Right lobe of liver (tissue), 6 donors: Measurements from ENCODE around the gene UBASH3B. TPM values are rescaled to one million over a fixed set of nuclear protein-coding genes. Genes with fewer than 3 reads are reported as not detected.

ENCODE experiments used
- ATAC-seq, 4 donors: fragments of 200-7000 bp; cut with Tn5 transposase; one replicate each; pipeline ENCODE4 v1.9.1; 2020; ENCODE audit warnings: mild to moderate bottlenecking in 4 of 4, moderate library complexity in 4 of 4
- DNase-seq, 3 donors: peaks; one replicate each; pipeline ENCODE4 v3.0.0-alpha.2; 2020
- H3K27ac ChIP-seq, 3 donors: fragments of 200-600 bp; one replicate each; pipeline ENCODE4 v1.8.0; 2022
- H3K27me3 ChIP-seq, 2 donors: fragments of 200-600 bp; one replicate each; pipeline ENCODE4 v1.8.0; 2022
- H3K36me3 ChIP-seq, 4 donors: fragments of 200-600 bp; sonication (generic) in 1 of 4; one replicate each; pipeline versions ENCODE4 v1.5.1 to v1.8.0; 2017 to 2022; ENCODE audit warnings: control low read depth in 1 of 4
- H3K4me1 ChIP-seq, 4 donors: fragments of 200-600 bp; sonication (generic) in 1 of 4; one replicate each; pipeline versions ENCODE4 v1.5.1 to v1.8.0; 2017 to 2022; ENCODE audit warnings: control low read depth in 1 of 4
- H3K4me3 ChIP-seq, 3 donors: fragments of 200-600 bp; one replicate each; pipeline ENCODE4 v1.8.0; 2022
- H3K9me3 ChIP-seq, 4 donors: fragments of 200-600 bp; sonication (generic) in 1 of 4; one replicate each; pipeline versions ENCODE4 v1.5.1 to v1.8.0; 2017 to 2022; ENCODE audit warnings: control low read depth in 1 of 4
- CTCF ChIP-seq, 4 donors: fragments of 200-600 bp in 3 of 4; fragments of 450-650 bp in 1 of 4; IDR thresholded peaks; one replicate each; pipeline versions ENCODE4 v1.5.1 to v1.8.0; 2016 to 2022; ENCODE audit warnings: antibody characterized with exemption in 4 of 4, mild to moderate bottlenecking in 2 of 4
- POLR2A ChIP-seq: fragments of 450-650 bp; IDR thresholded peaks from one replicate; pipeline ENCODE4 v1.6.1; 2017; ENCODE audit warnings: antibody characterized with exemption, mild to moderate bottlenecking
- WGBS: methylation state at CpG from one replicate; pipeline ENCODE4 v1.1.6; 2018; ENCODE audit warnings: low coverage, low lambda C conversion rate; ENCODE audit not compliant: insufficient coverage; ENCODE audit errors: missing lambda C conversion rate; 5-methylcytosine and 5-hydroxymethylcytosine counted together
- intact Hi-C, 2 donors: fragments of 100-400 bp; cut with DNase I; formaldehyde crosslinking; loops; one replicate each; pipeline versions ENCODE4 v1.11.2 to v1.14.1; 2022
- total RNA-seq, 6 experiments: library from RNA; depleted of rRNA in 2 of 6; stranded (reverse); fragments of >200 nt in 2 of 6; fragmentation: NEBNext Ultra II Directional in 3 of 6; extraction: Animal tissue kit (Norgen Biotek cat#: 25700) in 3 of 6; gene quantifications; one replicate each; pipeline versions ENCODE4 v1.1.0 to v1.2.4, GENCODE V29; 2016 to 2023
- donor health status: DM: no; HTN: yes; CAD: no.
- donor health status: DM: no; HTN: no; CAD: no.
- donor health status: DM: no; HTN: no; CAD: no.
- donor health status: DM: no; HTN: yes; CAD: no.
- donor health status: DM: no; HTN: yes; CAD: no.

The UBASH3B gene
- total RNA-seq, 6 experiments from 2014 or later = 1.7 to 10.5 (median 2.4) TPM

GRCh38 chr11:122754553-122755322 is 99.2 kb downstream of the UBASH3B start:
- no peaks in the 10 kb centered on the region for H3K27me3 ChIP-seq
- H3K4me3 ChIP-seq = no peak overlapping the region
- DNase-seq (no peak), ATAC-seq (peak; percentile 46 to 66 (median 54))
- no peaks in the 10 kb centered on the region for H3K36me3 ChIP-seq
- 61% methylated on average over 13 of the region's 16 CpGs for WGBS
- H3K4me1 ChIP-seq = peaks cover 0 to 5% (median 0%) of the 10 kb centered on the region in 4 donors
- H3K9me3 ChIP-seq = no peaks in the 10 kb centered on the region
- intact Hi-C loops = loop anchor here in 1 of 2 donors (10.0 kb wide), 1 partner anchor 130 kb away; no protein-coding TSS in a partner anchor
- no peak for TF ChIP-seq POLR2A
- peak; percentile 37 to 44 (median 42) for TF ChIP-seq CTCF (IDR thresholded peaks at IDR 0.05)
- no peak overlapping the region for H3K27ac ChIP-seq

GRCh38 chr11:122755409-122755808 is 99.9 kb downstream of the UBASH3B start:
- H3K4me1 ChIP-seq = peaks cover 0 to 5% (median 0%) of the 10 kb centered on the region in 4 donors
- intact Hi-C loops = loop anchor here in 1 of 2 donors (10.0 kb wide), 1 partner anchor 131 kb away; no protein-coding TSS in a partner anchor
- H3K27me3 ChIP-seq = no peaks in the 10 kb centered on the region
- no peaks in the 10 kb centered on the region for H3K36me3 ChIP-seq
- peak; percentile 55 to 75 (median 70) for ATAC-seq
- 53% methylated on average over 9 of the region's 9 CpGs for WGBS
- no peak for TF ChIP-seq CTCF (IDR thresholded peaks at IDR 0.05)
- no peak for TF ChIP-seq POLR2A
- no peak for DNase-seq
- H3K9me3 ChIP-seq = no peaks in the 10 kb centered on the region
- no peak overlapping the region for H3K27ac ChIP-seq
- no peak overlapping the region for H3K4me3 ChIP-seq

- intact Hi-C loops = loop anchor here in 1 of 2 donors (10.0 kb wide), 1 partner anchor 131 kb away; no protein-coding TSS in a partner anchor
- Histone ChIP-seq H3K4me3 (no peak overlapping the region), H3K36me3 (no peaks in the 10 kb centered on the region), H3K4me1 (peaks cover 0 to 5% (median 0%) of the 10 kb centered on the region in 4 donors), H3K9me3 (no peaks in the 10 kb centered on the region), H3K27ac (no peak overlapping the region), H3K27me3 (no peaks in the 10 kb centered on the region)
- WGBS = 58% methylated on average over 5 of the region's 5 CpGs
- TF ChIP-seq CTCF (IDR thresholded peaks at IDR 0.05) (no peak), POLR2A (no peak)
- DNase-seq (no peak), ATAC-seq (no peak)
Measured at GRCh38 chr11:122755941-122756340, 100.4 kb downstream of the UBASH3B start.

GRCh38 chr11:122756417-122756816 is 100.9 kb downstream of the UBASH3B start:
- Histone ChIP-seq H3K36me3 (no peaks in the 10 kb centered on the region), H3K9me3 (no peaks in the 10 kb centered on the region), H3K4me3 (no peak overlapping the region), H3K27ac (no peak overlapping the region), H3K27me3 (no peaks in the 10 kb centered on the region), H3K4me1 (peaks cover 0 to 5% (median 0%) of the 10 kb centered on the region in 4 donors)
- peak in 3 of 4 donors; percentile 9 to 29 (median 16) for TF ChIP-seq CTCF (IDR thresholded peaks at IDR 0.05)
- no peak for TF ChIP-seq POLR2A
- DNase-seq = peak in 1 of 3 donors; percentile 64
- intact Hi-C loops = loop anchor here in 1 of 2 donors (10.0 kb wide), 1 partner anchor 132 kb away; no protein-coding TSS in a partner anchor
- peak; percentile 67 to 86 (median 74) for ATAC-seq
